SK-N-SH treated with all-trans-retinoic acid at 6 μM for 48 hours (cell line): Measurements from ENCODE around the gene SRPK3.

Experiments
- ARNTL ChIP-seq: fragments of 450-650 bp; formaldehyde crosslinking; IDR thresholded peaks from 2 replicates; pipeline ENCODE4 v1.5.0; 2020; ENCODE audit warnings: low read depth, mild to moderate bottlenecking, moderate library complexity, borderline replicate concordance
- BACH2 ChIP-seq: fragments of 250-450 bp; sonication (Bioruptor Pico); IDR thresholded peaks from 2 replicates; pipeline ENCODE4 v1.9.0; 2021; ENCODE audit warnings: mild to moderate bottlenecking, borderline replicate concordance
- CREB5 ChIP-seq: fragments of 250-450 bp; sonication (Bioruptor Pico); IDR thresholded peaks from 2 replicates; pipeline ENCODE4 v1.5.1; 2020; ENCODE audit warnings: low read depth, mild to moderate bottlenecking, moderate library complexity
- CSDC2 ChIP-seq: fragments of 250-450 bp; sonication (Bioruptor Pico); IDR thresholded peaks from 2 replicates; pipeline ENCODE4 v1.5.0; 2020; ENCODE audit warnings: mild to moderate bottlenecking, moderate library complexity
- CSRNP3 ChIP-seq: fragments of 250-450 bp; sonication (Bioruptor Pico); IDR thresholded peaks from 2 replicates; pipeline ENCODE4 v1.5.1; 2021; ENCODE audit warnings: mild to moderate bottlenecking, moderate library complexity
- OSR1 ChIP-seq: fragments of 250-450 bp; sonication (Bioruptor Pico); IDR thresholded peaks from 2 replicates; pipeline ENCODE4 v1.8.0; 2022; ENCODE audit warnings: moderate library complexity, mild to moderate bottlenecking, inconsistent platforms
- PATZ1 ChIP-seq: fragments of 250-450 bp; sonication (Bioruptor Pico); IDR thresholded peaks from 2 replicates; pipeline ENCODE4 v1.8.0; 2020; ENCODE audit warnings: mild to moderate bottlenecking, moderate library complexity, borderline replicate concordance
- RARB ChIP-seq: fragments of 250-450 bp; sonication (Bioruptor Pico); IDR thresholded peaks from 2 replicates; pipeline ENCODE4 v1.8.0; 2021; ENCODE audit warnings: mild to moderate bottlenecking, moderate library complexity
- TOX ChIP-seq: fragments of 250-450 bp; sonication (Bioruptor Pico); IDR thresholded peaks from 2 replicates; pipeline ENCODE4 v1.8.0; 2021; ENCODE audit warnings: mild to moderate bottlenecking, moderate library complexity, borderline replicate concordance
- ZC3H10 ChIP-seq: fragments of 250-450 bp; sonication (Bioruptor Pico); IDR thresholded peaks from 2 replicates; pipeline ENCODE4 v1.5.1; 2021; ENCODE audit warnings: mild to moderate bottlenecking, moderate library complexity
- ZFP3 ChIP-seq: fragments of 250-450 bp; sonication (Bioruptor Pico); IDR thresholded peaks from 2 replicates; pipeline ENCODE4 v1.5.0; 2020; ENCODE audit warnings: mild to moderate bottlenecking, moderate library complexity
- ZNF565 ChIP-seq: fragments of 450-650 bp; formaldehyde crosslinking; conservative IDR thresholded peaks from 2 replicates; pipeline ENCODE4 v1.5.0; 2020; ENCODE audit warnings: low read depth, mild to moderate bottlenecking, moderate library complexity
- ZNF70 ChIP-seq: fragments of 450-650 bp; formaldehyde crosslinking; IDR thresholded peaks from 2 replicates; pipeline ENCODE4 v1.5.0; 2020; ENCODE audit warnings: mild to moderate bottlenecking, moderate library complexity
- ZNF8 ChIP-seq: fragments of 450-650 bp; formaldehyde crosslinking; IDR thresholded peaks from 2 replicates; pipeline ENCODE4 v1.5.0; 2020; ENCODE audit warnings: mild to moderate bottlenecking, moderate library complexity

GRCh38 chrX:153782313-153782712 lies 1.5 kb downstream of the SRPK3 start:
- no peak for TF ChIP-seq TOX (CRISPR knock-in tag)
- TF ChIP-seq ZC3H10 (CRISPR knock-in tag) = no peak
- no peak for TF ChIP-seq ZNF70 (CRISPR knock-in tag)
- no peak for TF ChIP-seq CSDC2
- no peak for TF ChIP-seq CSRNP3 (CRISPR knock-in tag)
- TF ChIP-seq ARNTL (CRISPR knock-in tag) = no peak
- no peak for TF ChIP-seq RARB (CRISPR knock-in tag)
- no peak for TF ChIP-seq BACH2 (CRISPR knock-in tag)
- TF ChIP-seq CREB5 (CRISPR knock-in tag) = no peak
- TF ChIP-seq OSR1 (CRISPR knock-in tag) = no peak
- TF ChIP-seq PATZ1 = no peak
- no peak for TF ChIP-seq ZFP3
- no peak for TF ChIP-seq ZNF565 (CRISPR knock-in tag)
- no peak for TF ChIP-seq ZNF8 (CRISPR knock-in tag)
